Immature natural killer cell (primary cell): ENCODE measurements around the gene SHF. TPM values are rescaled to one million over a fixed set of nuclear protein-coding genes. Genes with fewer than 3 reads are reported as not detected.

ENCODE experiments used
- polyA plus RNA-seq, 3 donors: library from polyadenylated mRNA; unstranded; fragments of 300-500 nt; fragmentation: Illumina TruSeq; gene quantifications; one replicate each; pipeline ENCODE4 v1.2.3, GENCODE V29; 2021

The SHF gene
- polyA plus RNA-seq, 3 donors from 2014 or later, result 0.76 to 2.0 (median 1.9) TPM

Other genes starting within 250 kb of the SHF start
- not detected for gene TERB2, start 231.3 kb downstream of the SHF start, polyA plus RNA-seq
- gene SORD, start 164.8 kb downstream of the SHF start, polyA plus RNA-seq, result 1 to 10 TPM in 2 of 3 donors, under 1 TPM in 1; 0.84 to 6.1 (median 5.8) TPM
- gene DUOX2, start 73.8 kb downstream of the SHF start, polyA plus RNA-seq, result not detected
- not detected for gene DUOXA2, start 73.6 kb downstream of the SHF start, polyA plus RNA-seq
- gene DUOXA1, start 58.1 kb downstream of the SHF start, polyA plus RNA-seq, result not detected
- gene DUOX1, start 58.0 kb downstream of the SHF start, polyA plus RNA-seq, result 1 to 10 TPM in 1 of 3 donors, under 1 TPM in 2; 0.32 to 3.4 (median 0.43) TPM
- not detected for gene SLC28A2, start 64.3 kb upstream of the SHF start, polyA plus RNA-seq
- 1 to 10 TPM in 1 of 3 donors, under 1 TPM in 2; 0.27 to 1.2 (median 0.54) TPM for gene GATM, start 190.6 kb upstream of the SHF start, polyA plus RNA-seq